Measurements from ENCODE around the gene DLK1. TPM values are rescaled to one million over a fixed set of nuclear protein-coding genes. Genes with fewer than 3 reads are reported as not detected.

Gene DLK1
- total RNA-seq, 1 experiment from 2014 or later: 1.5 TPM

- H3K27me3 ChIP-seq (ENCODE audit: control insufficient read depth, insufficient read depth, low read length): no peaks in the 10 kb centered on the region
- H3K4me3 ChIP-seq (ENCODE audit: insufficient read depth, low read depth, low read length): no peak overlapping the region
- no peak for DNase-seq
- H3K36me3 ChIP-seq (replicated peaks; ENCODE audit: control insufficient read depth, insufficient read depth, low read length): no peaks in the 10 kb centered on the region
Measured at GRCh38 chr14:100784523-100785337, 58.0 kb downstream of the DLK1 start.

DNA sequence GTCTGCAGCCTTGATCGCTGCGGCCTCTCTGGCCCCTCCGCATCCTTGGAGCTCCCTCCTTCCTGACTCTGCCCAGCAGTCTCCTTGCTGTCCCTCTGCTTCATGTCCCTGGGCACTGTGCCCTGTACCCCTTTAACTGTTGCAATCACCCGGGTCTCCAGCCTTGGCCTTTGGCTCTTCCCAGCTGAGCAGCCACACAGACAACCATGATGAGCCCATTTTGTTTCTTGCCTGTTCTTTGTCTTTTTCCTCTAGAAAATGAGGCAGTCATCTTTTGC, 58.6 kb downstream of the DLK1 start:
- Histone ChIP-seq H3K4me3 (ENCODE audit: insufficient read depth, low read depth, low read length) (no peak overlapping the region), H3K36me3 (replicated peaks; ENCODE audit: control insufficient read depth, insufficient read depth, low read length) (no peaks in the 10 kb centered on the region), H3K27me3 (ENCODE audit: control insufficient read depth, insufficient read depth, low read length) (no peaks in the 10 kb centered on the region)
- no peak for DNase-seq

DNA sequence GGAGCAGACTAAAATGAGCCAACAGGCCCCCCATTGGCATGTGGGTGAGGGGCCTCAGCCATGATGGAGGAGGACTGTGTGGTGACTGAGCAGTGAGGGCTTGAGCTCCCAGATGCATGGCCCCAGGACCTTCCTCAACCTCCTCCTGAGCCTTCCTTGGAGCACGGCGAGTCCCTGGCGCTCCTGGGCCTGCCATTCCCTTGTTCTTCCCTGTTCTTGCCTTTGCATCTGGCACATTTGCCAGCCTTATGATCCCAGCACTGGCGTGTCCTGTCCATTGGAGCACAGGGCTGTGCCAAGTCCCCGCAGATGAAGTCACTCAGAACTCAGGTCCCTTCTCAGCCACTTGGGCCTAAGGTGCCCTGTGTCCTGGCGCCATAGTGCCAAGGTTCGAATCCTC, 58.9 kb downstream of the DLK1 start:
- no peak for DNase-seq

GRCh38 chr14:100786131-100786530, 59.4 kb downstream of the DLK1 start:
- no peak for DNase-seq

More for the DNA sequence above, 58.9 kb downstream of the DLK1 start:
- H3K4me3 ChIP-seq (ENCODE audit: insufficient read depth, low read depth, low read length): no peak overlapping the region
- H3K36me3 ChIP-seq (replicated peaks; ENCODE audit: control insufficient read depth, insufficient read depth, low read length): no peaks in the 10 kb centered on the region
- no peaks in the 10 kb centered on the region for H3K27me3 ChIP-seq (ENCODE audit: control insufficient read depth, insufficient read depth, low read length)

DNA sequence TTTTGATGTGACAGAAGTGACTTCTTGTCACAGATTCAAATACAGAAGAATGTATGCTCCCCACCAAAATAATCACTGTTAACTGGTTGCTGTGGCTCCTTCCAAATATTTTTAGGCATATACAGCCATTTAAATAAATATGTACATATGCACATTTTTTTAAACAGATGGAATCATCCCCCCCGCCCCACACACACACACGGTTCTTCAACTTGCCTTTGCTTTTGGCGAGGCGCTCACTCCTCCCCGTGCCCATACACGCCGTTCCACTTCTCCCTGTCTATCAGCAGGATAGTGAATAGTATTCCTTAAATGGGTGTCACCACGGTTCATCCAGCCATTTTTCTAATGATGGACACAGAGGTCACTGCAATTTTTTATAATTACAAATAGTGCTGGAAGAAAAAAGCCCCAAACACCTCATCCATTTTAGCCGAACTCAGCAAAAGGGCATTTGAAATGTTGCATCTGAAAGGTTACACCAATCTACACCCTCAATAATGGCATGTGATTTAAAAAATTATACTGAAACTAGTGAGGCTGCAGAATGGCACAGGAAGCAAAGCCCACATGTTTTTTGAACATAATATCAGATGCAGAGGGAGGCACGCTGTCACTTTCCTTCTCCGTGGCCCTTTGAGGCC, 60.0 kb downstream of the DLK1 start:
- H3K27me3 ChIP-seq (ENCODE audit: control insufficient read depth, insufficient read depth, low read length): no peaks in the 10 kb centered on the region
- H3K4me3 ChIP-seq (ENCODE audit: insufficient read depth, low read depth, low read length): no peak overlapping the region
- no peaks in the 10 kb centered on the region for H3K36me3 ChIP-seq (replicated peaks; ENCODE audit: control insufficient read depth, insufficient read depth, low read length)
- DNase-seq: no peak

More at GRCh38 chr14:100786131-100786530, 59.4 kb downstream of the DLK1 start:
- Histone ChIP-seq H3K36me3 (replicated peaks; ENCODE audit: control insufficient read depth, insufficient read depth, low read length) (no peaks in the 10 kb centered on the region), H3K27me3 (ENCODE audit: control insufficient read depth, insufficient read depth, low read length) (no peaks in the 10 kb centered on the region), H3K4me3 (ENCODE audit: insufficient read depth, low read depth, low read length) (no peak overlapping the region)

GRCh38 chr14:100787659-100788058, 61.0 kb downstream of the DLK1 start:
- DNase-seq: no peak

More at GRCh38 chr14:100787659-100788058, 61.0 kb downstream of the DLK1 start:
- no peak overlapping the region for H3K4me3 ChIP-seq (ENCODE audit: insufficient read depth, low read depth, low read length)
- no peaks in the 10 kb centered on the region for H3K36me3 ChIP-seq (replicated peaks; ENCODE audit: control insufficient read depth, insufficient read depth, low read length)
- no peaks in the 10 kb centered on the region for H3K27me3 ChIP-seq (ENCODE audit: control insufficient read depth, insufficient read depth, low read length)

Other genes starting within 250 kb of the DLK1 start
- 1.3 and 3.3 TPM in 2 replicates for gene BEGAIN, start 139.5 kb upstream of the DLK1 start, total RNA-seq (2014; rRNA removed; shearing (Covaris generic))
- gene MEG3, start 99.2 kb downstream of the DLK1 start, total RNA-seq (2014; rRNA removed; shearing (Covaris generic)): 0.04 and 0.31 TPM in 2 replicates
- gene RTL1, start 176.8 kb downstream of the DLK1 start, total RNA-seq (2014; rRNA removed; shearing (Covaris generic)): not detected in 2 replicates